Skeletal muscle tissue (tissue), 4 donors: ENCODE measurements around the gene SNF8. TPM values are rescaled to one million over a fixed set of nuclear protein-coding genes. Genes with fewer than 3 reads are reported as not detected.
A peak's percentile ranks its signal among the peaks of the same experiment; 100 is the strongest.
"Not testable (repeated sequence)": the region's sequence is repeated elsewhere in the genome, so short reads cannot be mapped to it uniquely, and the experiment has no call there.

Source experiments
- H3K27ac ChIP-seq: one replicate; pipeline ENCODE4 v1.7.0; 2013; ENCODE audit warnings: mild to moderate bottlenecking, low read depth, low read length, inconsistent platforms
- H3K27me3 ChIP-seq, 3 donors: one replicate each; pipeline ENCODE4 v1.7.0; 2013; ENCODE audit warnings: low read length in 3 of 3; ENCODE audit not compliant: control insufficient read depth in 3 of 3, insufficient read depth in 3 of 3
- H3K36me3 ChIP-seq, 3 donors: one replicate each; pipeline ENCODE4 v1.7.0; 2013; ENCODE audit warnings: low read length in 3 of 3; ENCODE audit not compliant: control insufficient read depth in 3 of 3, insufficient read depth in 3 of 3
- H3K4me1 ChIP-seq, 3 donors: one replicate each; pipeline ENCODE4 v1.7.0; 2013; ENCODE audit warnings: low read length in 3 of 3, mild to moderate bottlenecking in 3 of 3; ENCODE audit not compliant: control insufficient read depth in 3 of 3, insufficient read depth in 3 of 3
- H3K4me3 ChIP-seq, 3 donors: one replicate each; pipeline ENCODE4 v1.7.0; 2013; ENCODE audit warnings: low read length in 3 of 3
- H3K9ac ChIP-seq, 3 donors: one replicate each; pipeline ENCODE4 v1.7.0; 2013; ENCODE audit warnings: low read length in 3 of 3, mild to moderate bottlenecking in 3 of 3, moderate library complexity in 2 of 3, low read depth in 1 of 3
- H3K9me3 ChIP-seq, 3 donors: one replicate each; pipeline ENCODE4 v1.7.0; 2013; ENCODE audit warnings: low read length in 3 of 3; ENCODE audit not compliant: control insufficient read depth in 3 of 3
- total RNA-seq: library from RNA; depleted of rRNA; stranded (reverse); fragments of >200 nt; gene quantifications from one replicate; pipeline ENCODE4 v1.2.3, GENCODE V29; 2014
- donor health status: Osteomylitis.

SNF8 gene
- total RNA-seq, 1 donor from 2014 or later: 47.5 TPM

- Histone ChIP-seq H3K9me3 (no peaks in the 10 kb centered on the region), H3K36me3 (no peaks in the 10 kb centered on the region), H3K4me3 (no peak overlapping the region), H3K27ac (no peak overlapping the region), H3K27me3 (peaks cover 10 to 40% (median 32%) of the 10 kb centered on the region in 3 donors), H3K9ac (no peak overlapping the region), H3K4me1 (no peaks in the 10 kb centered on the region)
Observed at GRCh38 chr17:48972749-48973097, 28.1 kb upstream of the SNF8 start.

- H3K9ac ChIP-seq: no peak overlapping the region
- H3K4me3 ChIP-seq: no peak overlapping the region
- peaks cover 15 to 37% (median 36%) of the 10 kb centered on the region in 3 donors for H3K27me3 ChIP-seq
Observed at GRCh38 chr17:48970865-48971687, 26.4 kb upstream of the SNF8 start.

GRCh38 chr17:48970224-48970623 lies 25.6 kb upstream of the SNF8 start:
- H3K4me1 ChIP-seq: no peaks in the 10 kb centered on the region
- H3K4me3 ChIP-seq: no peak overlapping the region
- no peaks in the 10 kb centered on the region for H3K9me3 ChIP-seq
- no peak overlapping the region for H3K9ac ChIP-seq
- H3K27me3 ChIP-seq: peaks cover 15 to 40% (median 36%) of the 10 kb centered on the region in 3 donors
- no peak overlapping the region for H3K27ac ChIP-seq
- H3K36me3 ChIP-seq: no peaks in the 10 kb centered on the region

More at GRCh38 chr17:48970865-48971687, 26.4 kb upstream of the SNF8 start:
- Histone ChIP-seq H3K9me3 (no peaks in the 10 kb centered on the region), H3K4me1 (no peaks in the 10 kb centered on the region), H3K36me3 (no peaks in the 10 kb centered on the region), H3K27ac (no peak overlapping the region)

- Histone ChIP-seq H3K4me1 (no peaks in the 10 kb centered on the region), H3K9me3 (no peaks in the 10 kb centered on the region), H3K27me3 (peaks cover 32 to 41% (median 39%) of the 10 kb centered on the region in 3 donors), H3K27ac (no peak overlapping the region), H3K9ac (no peak overlapping the region), H3K36me3 (no peaks in the 10 kb centered on the region), H3K4me3 (no peak overlapping the region)
Observed at GRCh38 chr17:48961516-48962233, 17.0 kb upstream of the SNF8 start.

- Histone ChIP-seq H3K36me3 (no peaks in the 10 kb centered on the region), H3K27me3 (peaks cover 32 to 40% (median 39%) of the 10 kb centered on the region in 3 donors), H3K27ac (no peak overlapping the region), H3K4me1 (no peaks in the 10 kb centered on the region), H3K9me3 (no peaks in the 10 kb centered on the region), H3K4me3 (no peak overlapping the region), H3K9ac (no peak overlapping the region)
Observed at GRCh38 chr17:48960834-48961515, 16.3 kb upstream of the SNF8 start.

- Histone ChIP-seq H3K27me3 (peaks cover 15 to 32% (median 26%) of the 10 kb centered on the region in 3 donors), H3K9me3 (no peaks in the 10 kb centered on the region), H3K4me1 (no peaks in the 10 kb centered on the region), H3K27ac (no peak overlapping the region), H3K9ac (no peak overlapping the region), H3K4me3 (no peak overlapping the region), H3K36me3 (no peaks in the 10 kb centered on the region)
Observed at GRCh38 chr17:48954300-48954755, 9.7 kb upstream of the SNF8 start.

GRCh38 chr17:48952904-48953303 lies 8.3 kb upstream of the SNF8 start:
- no peak overlapping the region for H3K4me3 ChIP-seq
- no peaks in the 10 kb centered on the region for H3K4me1 ChIP-seq
- peaks cover 13 to 25% (median 20%) of the 10 kb centered on the region in 3 donors for H3K27me3 ChIP-seq
- H3K9ac ChIP-seq: no peak overlapping the region
- H3K36me3 ChIP-seq: no peaks in the 10 kb centered on the region
- no peaks in the 10 kb centered on the region for H3K9me3 ChIP-seq
- H3K27ac ChIP-seq: no peak overlapping the region

GRCh38 chr17:48951572-48951971 lies 6.9 kb upstream of the SNF8 start:
- no peaks in the 10 kb centered on the region for H3K36me3 ChIP-seq
- H3K4me3 ChIP-seq: no peak overlapping the region
- no peak overlapping the region for H3K27ac ChIP-seq
- no peak overlapping the region for H3K9ac ChIP-seq
- H3K27me3 ChIP-seq: peaks cover 13 to 25% (median 20%) of the 10 kb centered on the region in 3 donors
- H3K4me1 ChIP-seq: no peaks in the 10 kb centered on the region
- H3K9me3 ChIP-seq: no peaks in the 10 kb centered on the region

GRCh38 chr17:48945261-48945651 lies 614 bp upstream of the SNF8 start:
- not testable (repeated sequence) for H3K36me3 ChIP-seq, H3K9me3 ChIP-seq, H3K27me3 ChIP-seq
- Histone ChIP-seq H3K27ac (peak overlapping the region; percentile 84), H3K4me1 (peaks cover 11 to 15% (median 13%) of the 10 kb centered on the region in 3 donors), H3K4me3 (peak overlapping the region; percentile 92 to 97 (median 93)), H3K9ac (peak overlapping the region; percentile 90 to 93 (median 92))
